PC-3 (cell line): ENCODE data around the gene FLT1. TPM values are rescaled to one million over a fixed set of nuclear protein-coding genes. Genes with fewer than 3 reads are reported as not detected.

ENCODE experiments used
- ATAC-seq: fragments of 200-7000 bp; cut with Tn5 transposase; 2 replicates; pipeline ENCODE4 v1.9.1; 2020; ENCODE audit warnings: mild to moderate bottlenecking, moderate library complexity
- BruUV-seq: library from RNA; stranded (reverse); fragments of 400-500 nt; replicated peaks from 2 replicates; lab custom pipeline; 2021; lab: Mats Ljungman, UMichigan
- CTCF ChIA-PET: fragments of 300-600 bp; sonication (Branson Sonifier 250); formaldehyde crosslinking; loops from one replicate; lab custom pipeline; 2022; ENCODE audit warnings: antibody characterized with exemption; lab: Charles Lee
- POLR2A ChIA-PET: fragments of 300-600 bp; sonication (Branson Sonifier 250); formaldehyde crosslinking; loops from one replicate; lab custom pipeline; 2022; ENCODE audit warnings: antibody characterized with exemption; ENCODE audit not compliant: unreplicated experiment; lab: Charles Lee
- DNase-seq: peaks from one replicate; pipeline ENCODE4 v3.0.0-alpha.2; 2015
- H2AFZ ChIP-seq: fragments of 300-600 bp; sonication (generic); 2 replicates; pipeline ENCODE4 v1.6.0; 2016; ENCODE audit warnings: antibody characterized with exemption, low read length
- H3F3A ChIP-seq: fragments of 300-600 bp; sonication (generic); one replicate; pipeline ENCODE4 v1.6.0; 2017; ENCODE audit warnings: antibody characterized with exemption, low read length, control low read depth, mild to moderate bottlenecking; ENCODE audit not compliant: unreplicated experiment
- H3K27ac ChIP-seq: fragments of 300-600 bp; sonication (generic); 2 replicates; pipeline ENCODE4 v1.5.1; 2016; ENCODE audit warnings: mild to moderate bottlenecking, low read length
- H3K27me3 ChIP-seq: fragments of 300-600 bp; sonication (generic); 2 replicates; pipeline ENCODE4 v1.6.1; 2016; ENCODE audit warnings: low read length, mixed read lengths
- H3K36me3 ChIP-seq: fragments of 300-600 bp; sonication (generic); 2 replicates; pipeline ENCODE4 v1.6.1; 2016; ENCODE audit warnings: low read depth, mixed run types, low read length, mixed read lengths
- H3K4me1 ChIP-seq: fragments of 300-600 bp; sonication (generic); 2 replicates; pipeline ENCODE4 v1.5.1; 2016; ENCODE audit warnings: low read length; ENCODE audit not compliant: insufficient read depth
- H3K4me2 ChIP-seq: fragments of 300-600 bp; sonication (generic); 2 replicates; pipeline ENCODE4 v1.6.0; 2016; ENCODE audit warnings: low read length
- H3K4me3 ChIP-seq: fragments of 300-600 bp; sonication (generic); 2 replicates; pipeline ENCODE4 v1.5.1; 2016; ENCODE audit warnings: mild to moderate bottlenecking, low read length, mixed read lengths
- H3K79me2 ChIP-seq: fragments of 300-600 bp; sonication (generic); 2 replicates; pipeline ENCODE4 v1.6.1; 2017; ENCODE audit warnings: low read length, mixed read lengths
- H3K9ac ChIP-seq: fragments of 300-600 bp; sonication (generic); 2 replicates; pipeline ENCODE4 v1.6.0; 2016; ENCODE audit warnings: mild to moderate bottlenecking, low read length
- H3K9me2 ChIP-seq: fragments of 300-600 bp; sonication (generic); replicated peaks from 2 replicates; pipeline ENCODE4 v1.6.1; 2016; ENCODE audit warnings: mixed run types, low read length, mixed read lengths
- H3K9me3 ChIP-seq: fragments of 300-600 bp; sonication (generic); 2 replicates; pipeline ENCODE4 v1.6.1; 2016; ENCODE audit warnings: low read length, mixed read lengths
- H4K20me1 ChIP-seq: fragments of 300-600 bp; sonication (generic); 2 replicates; pipeline ENCODE4 v1.6.1; 2016; ENCODE audit warnings: low read length, mixed read lengths
- CTCF ChIP-seq: fragments of 300-600 bp; sonication (generic); conservative IDR thresholded peaks from 2 replicates; pipeline ENCODE4 v1.5.1; 2017; ENCODE audit warnings: antibody characterized with exemption, low read depth, mild to moderate bottlenecking, low read length
- EZH2 ChIP-seq: fragments of 300-600 bp; sonication (generic); IDR thresholded peaks from one replicate; pipeline ENCODE4 v1.6.1; 2017; ENCODE audit warnings: antibody characterized with exemption, mild to moderate bottlenecking, low read length; ENCODE audit not compliant: unreplicated experiment
- EZH2phosphoT487 ChIP-seq: fragments of 300-600 bp; sonication (generic); IDR thresholded peaks from 2 replicates; pipeline ENCODE4 v1.6.1; 2018; ENCODE audit warnings: mild to moderate bottlenecking, antibody characterized with exemption, low read length, borderline replicate concordance
- intact Hi-C: fragments of 100-400 bp; cut with micrococcal nuclease; formaldehyde crosslinking; loops from 2 replicates; pipeline ENCODE4 v1.9.0; 2023
- total RNA-seq: library from RNA; depleted of rRNA; stranded (reverse); fragments of >200 nt; gene quantifications from 2 replicates; pipeline ENCODE4 v1.2.3, GENCODE V29; 2014

The FLT1 gene
- total RNA-seq, 1 experiment from 2014 or later = 1.2 TPM

- peaks cover 57% of the 10 kb centered on the region for H3K27me3 ChIP-seq
- TF ChIP-seq CTCF (no peak), EZH2phosphoT487 (no peak), EZH2 (no peak)
- no peak overlapping the region for H3K9ac ChIP-seq
- no peaks in the 10 kb centered on the region for H3K9me3 ChIP-seq
- ChIA-PET POLR2A (no interaction called here), CTCF (no interaction called here)
- H3K4me1 ChIP-seq = peaks cover 11% of the 10 kb centered on the region; the same call in 1 of the 2 replicates
- DNase-seq = no peak
- no peaks in the 10 kb centered on the region for H3K9me2 ChIP-seq
- no peak overlapping the region for H3K4me3 ChIP-seq
- H3F3A ChIP-seq = no peaks in the 10 kb centered on the region
- BruUV-seq = no TSS peak
- intact Hi-C loops = no loop called here
- H3K27ac ChIP-seq = no peak overlapping the region
- H3K4me2 ChIP-seq = no peak overlapping the region
- no peaks in the 10 kb centered on the region for H3K36me3 ChIP-seq
- no peak for ATAC-seq
- no peak overlapping the region for H2AFZ ChIP-seq
- H4K20me1 ChIP-seq = no peaks in the 10 kb centered on the region
- no peaks in the 10 kb centered on the region for H3K79me2 ChIP-seq
Measured at GRCh38 chr13:28478127-28478526, 16.8 kb downstream of the FLT1 start.

- DNase-seq (no peak), ATAC-seq (no peak)
- H3F3A ChIP-seq = no peaks in the 10 kb centered on the region
- H3K27ac ChIP-seq = no peak overlapping the region
- H3K9me2 ChIP-seq = no peaks in the 10 kb centered on the region
- H3K4me3 ChIP-seq = no peak overlapping the region
- POLR2A ChIA-PET = no interaction called here
- no peaks in the 10 kb centered on the region for H3K9me3 ChIP-seq
- no peaks in the 10 kb centered on the region for H3K36me3 ChIP-seq
- intact Hi-C loops = no loop called here
- no peaks in the 10 kb centered on the region for H3K79me2 ChIP-seq
- no TSS peak for BruUV-seq
- no peaks in the 10 kb centered on the region for H4K20me1 ChIP-seq
- peaks cover 52% of the 10 kb centered on the region for H3K27me3 ChIP-seq
- peaks cover 11% of the 10 kb centered on the region; the same call in 1 of the 2 replicates for H3K4me1 ChIP-seq
- H3K4me2 ChIP-seq = no peak overlapping the region
- no peak overlapping the region for H3K9ac ChIP-seq
- CTCF ChIA-PET = no interaction called here
- TF ChIP-seq EZH2phosphoT487 = no peak
- no peak for TF ChIP-seq EZH2
- no peak for TF ChIP-seq CTCF
- H2AFZ ChIP-seq = no peak overlapping the region
Measured at GRCh38 chr13:28477709-28477973, 17.3 kb downstream of the FLT1 start.

GRCh38 chr13:28476919-28477708 lies 17.8 kb downstream of the FLT1 start:
- no peak overlapping the region for H2AFZ ChIP-seq
- no peak for TF ChIP-seq EZH2
- no peak for TF ChIP-seq CTCF
- TF ChIP-seq EZH2phosphoT487 = no peak
- H4K20me1 ChIP-seq = no peaks in the 10 kb centered on the region
- intact Hi-C loops = no loop called here
- H3K36me3 ChIP-seq = no peaks in the 10 kb centered on the region
- no peak overlapping the region for H3K4me2 ChIP-seq
- no peaks in the 10 kb centered on the region; the same call in 1 of the 2 replicates for H3K9me3 ChIP-seq
- POLR2A ChIA-PET = no interaction called here
- DNase-seq (no peak), ATAC-seq (no peak)
- no peak overlapping the region for H3K27ac ChIP-seq
- no peak overlapping the region for H3K9ac ChIP-seq
- no peaks in the 10 kb centered on the region for H3K79me2 ChIP-seq
- H3K27me3 ChIP-seq = peaks cover 49% of the 10 kb centered on the region
- CTCF ChIA-PET = no interaction called here
- peaks cover 11% of the 10 kb centered on the region; the same call in 1 of the 2 replicates for H3K4me1 ChIP-seq
- no peaks in the 10 kb centered on the region for H3F3A ChIP-seq
- no TSS peak for BruUV-seq
- H3K4me3 ChIP-seq = no peak overlapping the region
- H3K9me2 ChIP-seq = no peaks in the 10 kb centered on the region
